NT2/D1 (cell line): Measurements from ENCODE around the gene DDX23.

ENCODE experiments used
- DNase-seq: peaks from one replicate; pipeline ENCODE4 v3.0.0-alpha.2; 2011; ENCODE audit warnings: low read depth, low spot score
- H3K27me3 ChIP-seq: 2 replicates; pipeline ENCODE4 v1.6.0; 2011; ENCODE audit warnings: mild to moderate bottlenecking; ENCODE audit not compliant: insufficient read length, insufficient read depth
- H3K36me3 ChIP-seq: 2 replicates; pipeline ENCODE4 v1.6.1; 2011; ENCODE audit warnings: mild to moderate bottlenecking, low read length, mixed read lengths; ENCODE audit not compliant: insufficient read depth, insufficient read length
- H3K4me1 ChIP-seq: 2 replicates; pipeline ENCODE4 v1.5.1; 2011; ENCODE audit not compliant: insufficient read depth, insufficient read length
- H3K4me3 ChIP-seq: 2 replicates; pipeline ENCODE4 v1.5.1; 2011; ENCODE audit warnings: low read depth; ENCODE audit not compliant: insufficient read length
- H3K9ac ChIP-seq: 2 replicates; pipeline ENCODE4 v1.6.0; 2011; ENCODE audit warnings: low read depth; ENCODE audit not compliant: insufficient read length
- H3K9me3 ChIP-seq: 2 replicates; pipeline ENCODE4 v1.5.1; 2011; ENCODE audit warnings: mild to moderate bottlenecking, low read length; ENCODE audit not compliant: insufficient read depth
- SUZ12 ChIP-seq: IDR thresholded peaks from 2 replicates; pipeline ENCODE4 v1.6.1; 2011; ENCODE audit not compliant: insufficient read length, insufficient read depth; ENCODE audit errors: extremely low read depth
- YY1 ChIP-seq: IDR thresholded peaks from 2 replicates; pipeline ENCODE4 v1.6.1; 2011; ENCODE audit not compliant: insufficient read length, insufficient read depth
- ZNF274 ChIP-seq: IDR thresholded peaks from 2 replicates; pipeline ENCODE4 v1.6.1; 2011; ENCODE audit warnings: mild to moderate bottlenecking, low read depth, low read length

Gene DDX23

GRCh38 chr12:48822139-48822538, 29.8 kb downstream of the DDX23 start:
- Histone ChIP-seq H3K9ac (no peak overlapping the region), H3K27me3 (peaks cover 11% of the 10 kb centered on the region), H3K4me3 (no peak overlapping the region), H3K36me3 (peaks cover 49% of the 10 kb centered on the region), H3K4me1 (peaks cover 18% of the 10 kb centered on the region), H3K9me3 (no peaks in the 10 kb centered on the region)
- no peak for TF ChIP-seq SUZ12
- no peak for TF ChIP-seq YY1
- TF ChIP-seq ZNF274, result no peak
- no peak for DNase-seq

GRCh38 chr12:48819986-48820725, 31.8 kb downstream of the DDX23 start:
- H3K4me1 ChIP-seq, result peaks cover 18% of the 10 kb centered on the region
- TF ChIP-seq ZNF274 (no peak), YY1 (no peak), SUZ12 (no peak)
- H3K4me3 ChIP-seq, result no peak overlapping the region
- no peaks in the 10 kb centered on the region for H3K9me3 ChIP-seq
- DNase-seq, result no peak
- H3K9ac ChIP-seq, result peak overlapping the region; percentile 6
- peaks cover 23% of the 10 kb centered on the region for H3K27me3 ChIP-seq
- H3K36me3 ChIP-seq, result peaks cover 32% of the 10 kb centered on the region

- H3K9me3 ChIP-seq, result no peaks in the 10 kb centered on the region
- peaks cover 23% of the 10 kb centered on the region for H3K27me3 ChIP-seq
- peak overlapping the region; percentile 61 for H3K4me3 ChIP-seq
- H3K9ac ChIP-seq, result peak overlapping the region; percentile 65
- peaks cover 20% of the 10 kb centered on the region for H3K36me3 ChIP-seq
- no peak for DNase-seq
- TF ChIP-seq ZNF274, result no peak
- H3K4me1 ChIP-seq, result peaks cover 18% of the 10 kb centered on the region
Observed at GRCh38 chr12:48818831-48819590, 33.0 kb downstream of the DDX23 start.

- peak within 1 kb of the TSS; percentile 83 for H3K9ac ChIP-seq
- H3K4me3 ChIP-seq, result peak within 1 kb of the TSS; percentile 61
- peaks cover 23% of the 10 kb centered on the region for H3K27me3 ChIP-seq
- no peaks in the 10 kb centered on the region for H3K9me3 ChIP-seq
- no peak for TF ChIP-seq YY1
- no peak for TF ChIP-seq SUZ12
- no peak for TF ChIP-seq ZNF274
- DNase-seq, result peak; percentile 69
- peaks cover 18% of the 10 kb centered on the region for H3K4me1 ChIP-seq
- peaks cover 12% of the 10 kb centered on the region for H3K36me3 ChIP-seq
Observed at GRCh38 chr12:48817873-48818830, 33.8 kb downstream of the DDX23 start, which contains the start of gene CACNB3. Gene CACNB3, plus strand, starts transcription at chr12:48818496. Its CDS starts 434 bp downstream, at chr12:48818930.

GRCh38 chr12:48816143-48816854, 35.7 kb downstream of the DDX23 start:
- H3K27me3 ChIP-seq, result peaks cover 23% of the 10 kb centered on the region
- H3K36me3 ChIP-seq, result peaks cover 5% of the 10 kb centered on the region
- peaks cover 34% of the 10 kb centered on the region for H3K4me1 ChIP-seq
- H3K4me3 ChIP-seq, result no peak overlapping the region
- H3K9me3 ChIP-seq, result no peaks in the 10 kb centered on the region
- peak overlapping the region; percentile 24 for H3K9ac ChIP-seq
- TF ChIP-seq ZNF274 (no peak), YY1 (no peak), SUZ12 (no peak)
- no peak for DNase-seq

- DNase-seq, result peak; percentile 68
- peaks cover 23% of the 10 kb centered on the region for H3K27me3 ChIP-seq
Observed at GRCh38 chr12:48815126-48816110, 36.5 kb downstream of the DDX23 start.

More at GRCh38 chr12:48815126-48816110, 36.5 kb downstream of the DDX23 start:
- TF ChIP-seq SUZ12, result no peak
- TF ChIP-seq ZNF274, result no peak
- TF ChIP-seq YY1, result no peak
- peak overlapping the region; percentile 90 for H3K9ac ChIP-seq
- no peaks in the 10 kb centered on the region for H3K9me3 ChIP-seq
- peak overlapping the region; percentile 72 for H3K4me3 ChIP-seq
- peaks cover 37% of the 10 kb centered on the region for H3K4me1 ChIP-seq
- peaks cover 1% of the 10 kb centered on the region for H3K36me3 ChIP-seq
